ENCODE results near the gene PLAGL2. TPM values are rescaled to one million over a fixed set of nuclear protein-coding genes. Genes with fewer than 3 reads are reported as not detected.

Gene PLAGL2, protein sequence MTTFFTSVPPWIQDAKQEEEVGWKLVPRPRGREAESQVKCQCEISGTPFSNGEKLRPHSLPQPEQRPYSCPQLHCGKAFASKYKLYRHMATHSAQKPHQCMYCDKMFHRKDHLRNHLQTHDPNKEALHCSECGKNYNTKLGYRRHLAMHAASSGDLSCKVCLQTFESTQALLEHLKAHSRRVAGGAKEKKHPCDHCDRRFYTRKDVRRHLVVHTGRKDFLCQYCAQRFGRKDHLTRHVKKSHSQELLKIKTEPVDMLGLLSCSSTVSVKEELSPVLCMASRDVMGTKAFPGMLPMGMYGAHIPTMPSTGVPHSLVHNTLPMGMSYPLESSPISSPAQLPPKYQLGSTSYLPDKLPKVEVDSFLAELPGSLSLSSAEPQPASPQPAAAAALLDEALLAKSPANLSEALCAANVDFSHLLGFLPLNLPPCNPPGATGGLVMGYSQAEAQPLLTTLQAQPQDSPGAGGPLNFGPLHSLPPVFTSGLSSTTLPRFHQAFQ
- 11.5 and 11.8 TPM in 2 replicates for total RNA-seq
- long read RNA-seq, partial matches to known transcripts = 1 of 4 reads
- long read RNA-seq, other reads (novel, unspliced or antisense) = 3 of 4 reads

DNA sequence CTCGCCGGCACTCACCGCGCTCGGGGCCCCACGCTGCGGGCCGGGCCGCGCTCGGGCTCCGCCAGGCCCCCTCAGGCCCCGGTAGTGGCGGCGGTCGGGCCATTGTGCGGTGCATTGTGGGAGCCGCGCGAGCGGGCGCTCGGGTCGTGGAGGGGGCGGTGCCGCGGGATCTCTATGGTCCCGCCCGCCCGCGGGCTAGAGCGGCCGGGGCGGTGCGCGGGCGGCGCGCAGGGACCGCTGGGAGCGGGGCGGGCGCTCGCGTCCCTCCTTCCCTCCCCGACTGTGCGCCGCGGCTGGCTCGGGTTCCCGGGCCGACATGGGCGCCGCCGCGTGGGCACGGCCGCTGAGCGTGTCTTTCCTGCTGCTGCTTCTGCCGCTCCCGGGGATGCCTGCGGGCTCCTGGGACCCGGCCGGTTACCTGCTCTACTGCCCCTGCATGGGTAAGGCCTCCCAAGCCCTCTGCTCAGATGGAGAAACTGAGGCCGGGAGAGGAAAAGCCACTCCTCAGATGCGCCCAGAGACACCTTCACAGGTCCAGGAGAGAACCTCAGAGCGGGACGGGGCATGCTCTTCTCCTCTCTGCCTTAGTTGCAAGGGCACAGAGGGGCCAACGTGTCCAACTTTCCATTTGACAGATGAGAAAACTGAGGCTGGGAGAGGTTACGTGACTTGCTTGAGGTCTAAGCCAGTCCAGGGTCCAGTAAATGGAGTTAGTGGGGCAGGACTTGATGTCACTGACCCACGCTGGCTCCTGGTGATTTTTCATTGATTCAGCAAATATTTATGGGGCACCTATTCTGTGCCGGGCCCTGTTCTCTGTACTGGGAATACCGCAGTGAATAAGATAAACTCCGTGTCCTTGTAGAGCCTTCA, at the start of gene PLAGL2, which contains the start of gene POFUT1:
TSS of gene PLAGL2 (minus strand) at position 118 of the 873 bp plus-strand sequence. CDS start 5,565 bp downstream, outside the sequence.
TSS of gene POFUT1 (plus strand) at position 255 of the 873 bp plus-strand sequence. CDS start at position 317, 62 bp downstream.
- Mint-ChIP-seq H3K27me3 (ENCODE audit: unreplicated experiment) (no peaks in the 10 kb centered on the region), H3K27ac (ENCODE audit: unreplicated experiment) (peak within 1 kb of the TSS; percentile 88), H3K36me3 (ENCODE audit: unreplicated experiment) (peaks cover 9% of the 10 kb centered on the region), H3K9me3 (ENCODE audit: unreplicated experiment) (no peaks in the 10 kb centered on the region), H3K4me3 (ENCODE audit: unreplicated experiment) (peak within 1 kb of the TSS; percentile 97), H3K4me1 (ENCODE audit: unreplicated experiment) (peaks cover 41% of the 10 kb centered on the region)
- TF ChIP-seq, protein P1, sequence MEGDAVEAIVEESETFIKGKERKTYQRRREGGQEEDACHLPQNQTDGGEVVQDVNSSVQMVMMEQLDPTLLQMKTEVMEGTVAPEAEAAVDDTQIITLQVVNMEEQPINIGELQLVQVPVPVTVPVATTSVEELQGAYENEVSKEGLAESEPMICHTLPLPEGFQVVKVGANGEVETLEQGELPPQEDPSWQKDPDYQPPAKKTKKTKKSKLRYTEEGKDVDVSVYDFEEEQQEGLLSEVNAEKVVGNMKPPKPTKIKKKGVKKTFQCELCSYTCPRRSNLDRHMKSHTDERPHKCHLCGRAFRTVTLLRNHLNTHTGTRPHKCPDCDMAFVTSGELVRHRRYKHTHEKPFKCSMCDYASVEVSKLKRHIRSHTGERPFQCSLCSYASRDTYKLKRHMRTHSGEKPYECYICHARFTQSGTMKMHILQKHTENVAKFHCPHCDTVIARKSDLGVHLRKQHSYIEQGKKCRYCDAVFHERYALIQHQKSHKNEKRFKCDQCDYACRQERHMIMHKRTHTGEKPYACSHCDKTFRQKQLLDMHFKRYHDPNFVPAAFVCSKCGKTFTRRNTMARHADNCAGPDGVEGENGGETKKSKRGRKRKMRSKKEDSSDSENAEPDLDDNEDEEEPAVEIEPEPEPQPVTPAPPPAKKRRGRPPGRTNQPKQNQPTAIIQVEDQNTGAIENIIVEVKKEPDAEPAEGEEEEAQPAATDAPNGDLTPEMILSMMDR (IDR thresholded peaks at IDR 0.05) = peak; percentile 32
- peak; percentile 95 for DNase-seq (ENCODE audit: extremely low spot score, unreplicated experiment)

DNA sequence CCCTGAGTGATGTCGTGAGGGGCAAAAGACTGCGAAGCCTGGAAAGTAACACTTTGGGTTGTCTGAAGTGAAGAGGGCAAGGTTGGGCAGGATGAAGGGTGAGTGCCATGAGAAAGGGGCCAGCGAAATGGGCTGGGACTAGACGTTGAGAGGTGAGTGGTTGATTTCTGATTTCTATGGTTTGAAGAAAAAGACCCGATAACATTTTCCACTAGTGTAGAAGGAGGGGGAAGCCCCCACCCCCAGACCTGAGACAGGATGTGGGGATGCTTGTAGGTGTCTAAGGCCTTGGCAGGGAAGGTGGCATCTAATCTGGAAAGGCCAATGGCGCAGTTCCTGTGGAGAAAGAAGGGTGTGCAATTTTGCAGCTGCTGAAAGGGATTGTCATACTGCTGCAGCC, 44.6 kb upstream of the PLAGL2 start:
- Mint-ChIP-seq H3K27ac (ENCODE audit: unreplicated experiment) (no peak overlapping the region), H3K4me1 (ENCODE audit: unreplicated experiment) (peaks cover 14% of the 10 kb centered on the region), H3K4me3 (ENCODE audit: unreplicated experiment) (no peak overlapping the region), H3K9me3 (ENCODE audit: unreplicated experiment) (no peaks in the 10 kb centered on the region), H3K27me3 (ENCODE audit: unreplicated experiment) (peaks cover 4% of the 10 kb centered on the region), H3K36me3 (ENCODE audit: unreplicated experiment) (no peaks in the 10 kb centered on the region)
- no peak for DNase-seq (ENCODE audit: extremely low spot score, unreplicated experiment)
- TF ChIP-seq, protein P1 (IDR thresholded peaks at IDR 0.05) = no peak

DNA sequence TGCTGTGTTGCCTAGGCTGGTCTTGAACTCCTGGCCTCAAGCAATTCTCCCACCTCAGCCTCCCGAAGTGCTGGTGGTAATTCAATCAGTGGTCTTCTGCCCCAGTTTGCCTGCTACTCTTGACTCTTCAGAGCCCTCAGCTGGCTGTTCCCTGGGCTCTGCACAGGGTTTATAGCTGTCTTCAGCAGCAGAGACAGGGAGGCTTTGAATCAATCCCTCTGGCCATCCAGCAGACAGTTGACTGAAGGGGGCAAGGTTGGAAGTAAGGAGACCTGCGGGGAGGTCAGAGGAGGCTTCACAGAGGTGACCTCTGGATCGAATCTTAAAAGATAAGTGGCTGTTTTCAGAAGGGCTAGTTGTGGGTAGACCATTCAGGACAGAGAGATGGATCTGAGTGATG, 43.9 kb upstream of the PLAGL2 start:
- H3K27ac Mint-ChIP-seq (ENCODE audit: unreplicated experiment) = no peak overlapping the region
- no peak for DNase-seq (ENCODE audit: extremely low spot score, unreplicated experiment)

DNA sequence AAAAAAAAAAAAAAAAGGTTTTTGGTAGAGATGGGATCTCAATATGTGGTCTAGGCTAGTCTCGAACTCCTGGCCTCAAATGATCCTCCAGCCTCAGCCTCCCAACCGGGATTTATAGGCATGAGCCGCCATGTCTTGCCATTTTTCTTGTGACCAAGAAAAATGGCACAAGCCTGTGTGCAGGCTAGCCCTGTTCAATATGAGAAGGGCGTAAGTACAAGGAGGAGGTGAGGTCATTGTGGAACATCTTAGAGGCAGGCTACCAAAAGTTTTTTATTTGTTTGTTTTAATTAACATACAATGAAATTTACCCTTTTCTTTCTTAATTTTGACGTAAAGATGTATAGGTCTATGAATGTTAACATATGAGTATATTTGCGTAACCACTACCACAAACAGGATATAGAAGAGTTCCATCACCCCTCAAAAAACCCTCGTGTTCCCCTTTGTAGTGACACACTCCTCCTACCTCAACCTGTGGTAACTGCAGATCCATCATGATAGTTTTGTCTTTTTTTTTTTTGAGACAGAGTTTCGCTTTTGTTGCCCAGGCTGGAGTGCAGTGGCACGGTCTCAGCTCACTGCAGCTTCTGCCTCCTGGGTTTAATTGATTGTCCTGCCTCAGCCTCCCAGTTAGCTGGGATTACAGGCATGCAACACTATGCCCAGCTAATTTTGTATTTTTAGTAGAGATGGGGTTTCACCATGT, 41.6 kb upstream of the PLAGL2 start:
- Mint-ChIP-seq H3K27ac (ENCODE audit: unreplicated experiment) (no peak overlapping the region), H3K36me3 (ENCODE audit: unreplicated experiment) (no peaks in the 10 kb centered on the region), H3K27me3 (ENCODE audit: unreplicated experiment) (peaks cover 4% of the 10 kb centered on the region), H3K4me3 (ENCODE audit: unreplicated experiment) (no peak overlapping the region), H3K4me1 (ENCODE audit: unreplicated experiment) (no peaks in the 10 kb centered on the region), H3K9me3 (ENCODE audit: unreplicated experiment) (no peaks in the 10 kb centered on the region)
- TF ChIP-seq, protein P1 (IDR thresholded peaks at IDR 0.05) = no peak
- no peak for DNase-seq (ENCODE audit: extremely low spot score, unreplicated experiment)

More for the DNA sequence above, 43.9 kb upstream of the PLAGL2 start:
- Mint-ChIP-seq H3K27me3 (ENCODE audit: unreplicated experiment) (peaks cover 4% of the 10 kb centered on the region), H3K9me3 (ENCODE audit: unreplicated experiment) (no peaks in the 10 kb centered on the region), H3K4me3 (ENCODE audit: unreplicated experiment) (no peak overlapping the region), H3K4me1 (ENCODE audit: unreplicated experiment) (peaks cover 9% of the 10 kb centered on the region), H3K36me3 (ENCODE audit: unreplicated experiment) (no peaks in the 10 kb centered on the region)
- TF ChIP-seq, protein P1 (IDR thresholded peaks at IDR 0.05) = no peak
